Measurements from ENCODE around the gene FAM171A2. TPM values are rescaled to one million over a fixed set of nuclear protein-coding genes. Genes with fewer than 3 reads are reported as not detected.

The FAM171A2 gene
- polyA plus RNA-seq (2011; rRNA removed) (1.3 and 2.3 TPM in 2 replicates), polyA minus RNA-seq (2011; rRNA and poly(A)+ RNA removed) (1.0 and 2.6 TPM in 2 replicates)

GRCh38 chr17:44363613-44364159 is at the start of gene FAM171A2:
Gene FAM171A2 (minus strand): TSS chr17:44363853. CDS start chr17:44363714, 139 bp downstream.
- DNase-seq (ENCODE audit: low read depth), result no peak
- ChIA-PET POLR2A (interaction anchor here (0.7 kb wide), 1 partner anchor 115 kb away, joined by 10 read pairs; no protein-coding TSS in a partner anchor), CTCF (interaction anchor here (0.5 to 6.2 kb wide), 26 partner anchors 8 to 764 kb away, joined by 3 to 69 read pairs (median 4); partner anchors contain the start of genes ASB16, GPATCH8 and GRN)

GRCh38 chr17:44409309-44410028 is 45.8 kb upstream of the FAM171A2 start:
- DNase-seq (ENCODE audit: low read depth), result no peak
- CTCF ChIA-PET, result interaction anchor here (1.5 to 1.8 kb wide), 2 partner anchors 10 to 114 kb away, joined by 4 to 10 read pairs; no protein-coding TSS in a partner anchor
- no peaks in the 10 kb centered on the region for H3K36me3 ChIP-seq (ENCODE audit: control insufficient read depth, insufficient read depth, low read length)
- POLR2A ChIA-PET, result no interaction called here
- no peak for TF ChIP-seq CTCF (IDR thresholded peaks at IDR 0.05; ENCODE audit: insufficient read depth, low read depth, low read length)
- no peak overlapping the region for H3K4me3 ChIP-seq (ENCODE audit: low read depth, low read length)
- no peaks in the 10 kb centered on the region for H3K27me3 ChIP-seq (ENCODE audit: control insufficient read depth, insufficient read depth, low read length)

More at GRCh38 chr17:44363613-44364159, at the start of gene FAM171A2:
- peak within 1 kb of the TSS; percentile 74 for H3K4me3 ChIP-seq (ENCODE audit: low read depth, low read length)
- H3K27me3 ChIP-seq (ENCODE audit: control insufficient read depth, insufficient read depth, low read length), result peaks cover 5% of the 10 kb centered on the region
- TF ChIP-seq CTCF (IDR thresholded peaks at IDR 0.05; ENCODE audit: insufficient read depth, low read depth, low read length), result peak; percentile 22; the same call in 1 of the 2 replicates
- H3K36me3 ChIP-seq (ENCODE audit: control insufficient read depth, insufficient read depth, low read length), result no peaks in the 10 kb centered on the region

- Histone ChIP-seq H3K36me3 (ENCODE audit: control insufficient read depth, insufficient read depth, low read length) (no peaks in the 10 kb centered on the region), H3K27me3 (ENCODE audit: control insufficient read depth, insufficient read depth, low read length) (no peaks in the 10 kb centered on the region), H3K4me3 (ENCODE audit: low read depth, low read length) (no peak overlapping the region)
- ChIA-PET POLR2A (no interaction called here), CTCF (interaction anchor here (1.5 to 1.8 kb wide), 2 partner anchors 9 to 115 kb away, joined by 4 to 10 read pairs; no protein-coding TSS in a partner anchor)
- DNase-seq (ENCODE audit: low read depth), result no peak
- TF ChIP-seq CTCF (IDR thresholded peaks at IDR 0.05; ENCODE audit: insufficient read depth, low read depth, low read length), result no peak
Observed at GRCh38 chr17:44408786-44409185, 45.1 kb upstream of the FAM171A2 start.

GRCh38 chr17:44402564-44403172 is 39.0 kb upstream of the FAM171A2 start:
- no peak for DNase-seq (ENCODE audit: low read depth)
- POLR2A ChIA-PET, result no interaction called here
- Histone ChIP-seq H3K4me3 (ENCODE audit: low read depth, low read length) (no peak overlapping the region), H3K27me3 (ENCODE audit: control insufficient read depth, insufficient read depth, low read length) (no peaks in the 10 kb centered on the region), H3K36me3 (ENCODE audit: control insufficient read depth, insufficient read depth, low read length) (peaks cover 17% of the 10 kb centered on the region)
- CTCF ChIA-PET, result interaction anchor here (0.7 to 1.2 kb wide), 3 partner anchors 12 to 46 kb away, joined by 3 to 4 read pairs (median 3); no protein-coding TSS in a partner anchor
- TF ChIP-seq CTCF (IDR thresholded peaks at IDR 0.05; ENCODE audit: insufficient read depth, low read depth, low read length), result no peak

Data from BJ (cell line).